GM19468 (cell line): Measurements from ENCODE around the gene PDE6A.
"Not testable (repeated sequence)": the region's sequence is repeated elsewhere in the genome, so short reads cannot be mapped to it uniquely, and the experiment has no call there.

Experiments
- ATAC-seq: cut with Tn5 transposase; IDR thresholded peaks from one replicate; pipeline ENCODE4 v1.9.1; 2021; ENCODE audit warnings: mild to moderate bottlenecking, moderate library complexity, moderate number of reproducible peaks; ENCODE audit not compliant: unreplicated experiment; ENCODE audit errors: extremely low read depth

The PDE6A gene

GRCh38 chr5:149902177-149902576, 42.4 kb downstream of the PDE6A start:
- no peak for ATAC-seq

DNA sequence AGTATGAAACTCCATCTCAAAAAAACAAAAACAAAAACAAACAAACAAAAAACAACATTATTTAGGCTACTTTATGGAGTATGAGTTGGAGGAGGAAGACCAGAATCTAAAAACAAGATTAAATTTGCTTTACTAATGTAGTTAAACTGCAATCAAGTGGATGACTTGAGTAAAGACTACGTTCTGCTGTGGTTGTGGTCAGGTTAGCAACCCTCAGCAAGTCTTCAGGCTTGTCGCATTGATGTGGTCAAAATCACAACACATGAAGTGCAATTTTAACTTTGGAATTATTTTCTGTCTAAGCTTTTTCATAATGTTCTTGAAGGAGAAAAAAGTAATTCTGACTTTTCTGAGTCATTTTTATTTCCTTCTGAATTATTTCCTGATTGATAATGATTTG, 43.1 kb downstream of the PDE6A start:
- ATAC-seq: no peak

GRCh38 chr5:149900390-149900789, 44.2 kb downstream of the PDE6A start:
- no peak for ATAC-seq

- no peak for ATAC-seq
These were observed 45.8 kb downstream of the PDE6A start for GRCh38 chr5:149898811-149899210.

DNA sequence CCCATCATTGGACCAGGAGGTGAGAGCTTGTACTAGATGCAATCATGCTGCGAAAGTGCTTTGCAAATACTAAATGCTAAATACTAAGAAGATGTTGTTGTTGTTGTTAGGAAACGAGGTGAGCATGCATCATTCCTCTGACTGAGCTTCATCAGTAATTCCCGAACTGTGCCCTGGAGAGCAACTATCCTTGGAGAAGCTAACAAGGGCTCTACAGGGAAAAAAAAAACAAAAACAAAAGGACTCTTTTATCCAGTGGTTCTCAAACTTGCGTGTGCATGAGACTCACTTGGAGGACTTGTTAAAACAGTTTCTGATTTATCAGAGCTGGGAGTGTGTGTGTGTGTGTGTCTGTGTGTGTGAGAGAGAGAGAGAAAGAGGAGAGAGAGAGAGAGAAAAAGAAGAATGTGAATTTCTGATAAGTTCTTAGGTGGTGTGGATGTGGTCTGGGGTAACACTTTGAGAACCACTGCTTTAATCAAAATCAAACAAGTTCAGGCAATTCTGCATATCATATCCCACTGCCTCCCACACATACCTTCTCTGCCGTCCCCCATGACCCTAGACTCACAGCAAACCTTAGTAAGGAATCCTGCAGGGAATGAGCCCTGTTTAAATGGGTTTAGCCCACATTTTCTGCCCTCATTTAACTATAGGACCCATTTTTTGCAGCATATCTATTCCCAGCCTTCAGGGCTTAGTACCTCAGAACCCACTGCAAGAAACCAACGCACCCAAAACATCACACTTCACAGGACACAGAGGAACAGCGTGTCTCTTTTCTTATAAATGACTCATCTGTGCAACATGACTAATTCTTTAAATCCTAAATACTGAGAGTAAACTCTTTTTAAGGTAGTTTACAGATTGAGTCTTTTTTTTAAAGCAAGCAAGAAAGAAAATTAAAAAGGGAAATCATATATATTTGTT, 48.9 kb downstream of the PDE6A start:
- no peak for ATAC-seq

DNA sequence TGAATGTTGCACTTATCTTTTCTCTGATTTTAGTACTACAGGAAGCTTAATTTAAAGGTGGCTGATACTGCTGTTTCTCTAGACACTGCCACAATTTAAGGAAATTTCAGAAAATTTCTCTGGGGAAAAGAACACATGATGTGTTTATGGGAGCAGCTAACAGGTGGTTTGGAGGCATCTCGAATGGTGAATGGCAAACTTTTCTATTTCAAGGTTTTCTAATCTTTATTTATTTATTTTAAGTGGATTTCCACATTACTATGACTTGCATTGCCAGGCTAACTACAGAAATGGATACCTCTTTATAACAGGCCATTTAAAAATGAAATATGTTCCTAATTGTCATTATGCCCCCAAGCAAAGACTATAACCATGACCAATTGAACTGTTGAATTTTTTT, 50.4 kb downstream of the PDE6A start:
- ATAC-seq: no peak

DNA sequence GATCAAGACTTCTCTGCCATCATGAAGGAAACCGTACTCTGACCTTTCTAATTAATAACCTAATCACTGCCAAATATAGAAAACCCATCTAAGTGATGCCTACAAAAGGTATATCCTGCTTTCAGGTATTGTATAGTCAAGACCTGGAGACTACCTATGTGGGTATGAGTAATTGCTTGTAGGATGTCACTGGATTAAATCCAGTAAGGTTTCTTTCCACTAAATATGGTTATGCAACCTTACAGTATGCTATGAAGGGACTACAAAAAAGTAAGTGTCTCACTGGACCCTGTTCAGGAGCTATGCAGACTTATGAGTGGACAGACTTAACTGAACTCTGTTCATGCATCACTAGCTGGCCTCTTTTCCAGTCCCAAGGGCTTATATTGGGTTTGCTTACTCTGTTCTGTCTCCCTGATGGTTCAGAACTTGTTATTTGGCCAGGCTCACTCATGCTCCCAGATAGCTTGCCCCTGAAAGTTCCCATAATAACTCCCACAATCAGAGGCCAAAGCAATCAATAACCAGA, 51.1 kb downstream of the PDE6A start:
- ATAC-seq: no peak

- no peak for ATAC-seq
These were observed 52.0 kb downstream of the PDE6A start for GRCh38 chr5:149892594-149892993.

GRCh38 chr5:149888280-149888679, 56.3 kb downstream of the PDE6A start:
- ATAC-seq: no peak

- no peak for ATAC-seq
These were observed 56.9 kb downstream of the PDE6A start for GRCh38 chr5:149887622-149888183.

DNA sequence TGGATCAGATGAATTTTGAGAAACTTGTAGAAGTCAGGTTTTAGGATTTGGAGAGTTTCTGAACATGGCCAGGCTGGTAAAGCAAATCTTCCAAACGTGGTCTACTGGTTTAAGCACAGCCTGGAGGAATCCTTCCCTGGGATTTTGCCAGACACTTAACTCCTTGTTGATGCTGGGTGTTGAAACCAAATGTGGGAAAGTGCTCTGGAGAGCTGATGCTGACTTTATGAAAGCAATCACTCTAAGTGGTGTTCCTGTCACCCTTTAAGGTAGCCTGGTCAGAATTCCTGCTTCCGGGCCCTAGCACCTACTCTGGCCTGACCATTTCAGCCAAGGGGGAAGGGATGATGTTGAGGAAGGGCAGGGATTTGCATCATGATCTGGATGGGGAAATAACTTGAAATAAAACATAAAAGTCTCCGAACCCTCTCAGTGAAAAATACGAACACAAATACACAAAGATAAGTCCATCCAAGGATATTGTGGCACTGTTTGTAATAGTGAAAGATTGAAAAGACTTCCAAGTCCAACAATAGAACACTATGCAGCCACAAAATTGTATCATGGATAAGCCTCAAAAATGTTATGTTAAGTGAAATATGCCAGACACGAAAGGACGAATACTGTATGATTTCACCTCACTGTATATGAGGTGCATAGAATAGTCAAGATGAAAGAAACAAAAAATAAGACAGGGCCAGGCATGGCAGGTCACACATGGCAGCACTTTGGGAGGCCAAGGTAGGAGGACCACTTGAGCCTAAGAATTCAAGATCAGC, 57.7 kb downstream of the PDE6A start:
- ATAC-seq: no peak

DNA sequence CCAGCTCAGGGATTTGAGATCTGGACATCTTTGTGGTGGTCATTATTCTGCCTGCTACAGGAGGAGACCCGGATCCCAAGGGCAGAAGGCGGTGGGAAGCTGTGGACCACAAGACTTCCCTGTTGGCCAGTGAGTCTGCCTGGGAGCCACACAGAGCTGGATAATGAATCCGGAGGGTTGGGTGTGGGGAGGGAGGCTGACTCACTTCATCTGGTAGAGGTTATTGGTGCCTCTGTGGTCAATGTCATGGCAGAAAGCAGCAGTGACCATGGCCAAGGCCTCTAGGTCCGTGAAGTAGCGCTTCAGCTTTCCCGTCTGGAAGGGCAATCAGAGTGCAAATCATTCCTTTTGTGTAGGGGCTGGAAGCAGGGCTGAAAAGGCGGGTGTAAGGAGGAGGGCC, 58.5 kb downstream of the PDE6A start:
- no peak for ATAC-seq

DNA sequence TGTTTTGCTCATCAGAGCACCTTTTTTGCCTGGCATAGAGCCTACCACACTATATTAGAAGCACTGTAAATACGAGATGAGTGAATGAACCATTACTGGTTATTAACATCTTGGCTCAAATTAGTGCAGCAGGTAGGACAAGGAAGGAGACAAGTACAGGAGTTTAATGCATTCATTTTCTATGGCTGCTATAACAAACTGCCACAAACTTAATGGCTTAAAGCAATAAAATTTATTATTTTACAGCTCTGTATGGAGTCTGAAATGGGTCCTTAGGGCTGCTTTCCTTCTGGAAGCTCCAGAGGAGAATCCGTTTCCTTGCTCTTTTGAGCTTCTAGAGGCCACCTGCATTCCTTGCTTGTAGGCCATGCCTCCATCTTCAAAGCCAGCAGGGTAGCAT, 59.1 kb downstream of the PDE6A start:
- ATAC-seq: no peak

DNA sequence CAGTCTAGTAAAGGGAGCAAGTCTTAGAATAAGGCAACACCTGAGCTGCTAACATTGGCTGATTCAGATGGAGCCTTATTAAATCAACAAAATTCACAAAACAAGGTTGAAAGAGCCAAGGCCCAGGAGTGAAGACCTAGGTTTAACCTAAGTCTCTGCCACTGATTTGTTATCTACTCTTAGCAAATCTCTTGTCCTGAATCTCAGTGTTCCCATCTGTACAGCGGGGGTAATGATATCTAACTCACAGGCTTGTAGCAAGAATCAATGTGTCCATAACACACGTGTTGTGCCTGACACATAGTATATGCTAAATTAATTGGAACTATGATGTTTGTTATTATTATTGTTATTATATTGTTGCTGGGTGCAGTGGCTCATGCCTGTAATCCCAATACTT, 61.0 kb downstream of the PDE6A start:
- no peak for ATAC-seq

DNA sequence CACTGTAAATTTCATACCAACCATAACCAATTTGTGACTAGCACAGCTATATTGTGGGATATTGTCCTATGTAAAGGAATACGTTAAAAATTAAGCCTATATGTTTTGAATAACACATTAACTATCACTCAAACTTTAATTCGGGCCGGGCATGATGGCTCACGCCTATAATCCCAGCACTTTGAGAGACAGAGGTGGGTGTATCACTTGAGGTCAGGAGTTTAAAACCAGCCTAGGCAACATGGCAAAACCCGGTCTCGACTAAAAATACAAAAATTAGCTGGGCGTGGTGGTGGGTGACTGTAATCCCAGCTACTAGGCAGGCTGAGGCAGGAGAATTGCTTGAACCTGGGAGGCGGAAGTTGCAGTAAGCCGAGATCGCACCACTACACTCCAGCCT, 62.0 kb downstream of the PDE6A start:
- not testable (repeated sequence) for ATAC-seq

DNA sequence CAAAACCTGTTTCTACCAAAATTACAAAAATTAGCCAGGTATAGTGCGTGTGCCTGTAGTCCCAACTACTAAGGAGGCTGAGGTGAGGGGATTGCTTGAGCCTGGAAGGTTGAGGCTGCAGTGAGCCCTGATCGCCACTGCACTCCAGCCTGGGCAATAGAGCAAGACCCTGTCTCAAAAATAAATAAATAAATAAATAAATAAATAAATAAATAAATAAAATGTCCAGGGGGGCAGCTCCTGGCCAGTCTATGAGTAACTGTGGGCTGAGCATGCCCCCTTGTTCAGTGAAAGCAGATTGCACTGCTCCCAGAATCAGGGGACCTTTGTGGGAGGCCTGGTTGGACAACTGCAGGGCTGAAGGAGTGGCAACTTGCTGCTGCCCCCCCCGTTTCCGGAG, 62.7 kb downstream of the PDE6A start:
- no peak for ATAC-seq

DNA sequence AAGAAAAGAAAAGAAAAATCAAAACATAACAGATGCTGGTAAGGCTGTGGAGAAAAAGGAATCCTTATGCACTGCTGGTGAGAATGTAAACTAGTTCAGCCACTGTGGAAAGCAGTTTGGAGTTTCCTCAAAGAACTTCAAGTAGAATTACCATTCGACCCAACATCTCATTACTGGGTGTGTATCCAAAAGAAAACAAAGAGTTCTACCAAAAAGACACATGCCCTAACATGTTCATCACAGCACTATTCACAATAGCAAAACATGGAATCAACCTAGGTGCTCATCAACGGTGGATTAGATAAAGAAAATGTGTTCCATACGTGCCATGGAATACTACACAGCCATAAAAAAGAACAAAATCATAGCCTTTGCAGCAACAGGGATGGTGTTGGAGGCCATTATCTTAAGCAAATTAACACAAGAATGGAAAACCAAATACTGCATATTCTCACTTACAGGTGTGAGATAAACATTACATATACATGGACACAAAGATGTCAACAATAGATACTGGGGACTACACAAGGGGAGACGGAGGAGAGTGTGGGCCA, 63.4 kb downstream of the PDE6A start:
- no peak for ATAC-seq

DNA sequence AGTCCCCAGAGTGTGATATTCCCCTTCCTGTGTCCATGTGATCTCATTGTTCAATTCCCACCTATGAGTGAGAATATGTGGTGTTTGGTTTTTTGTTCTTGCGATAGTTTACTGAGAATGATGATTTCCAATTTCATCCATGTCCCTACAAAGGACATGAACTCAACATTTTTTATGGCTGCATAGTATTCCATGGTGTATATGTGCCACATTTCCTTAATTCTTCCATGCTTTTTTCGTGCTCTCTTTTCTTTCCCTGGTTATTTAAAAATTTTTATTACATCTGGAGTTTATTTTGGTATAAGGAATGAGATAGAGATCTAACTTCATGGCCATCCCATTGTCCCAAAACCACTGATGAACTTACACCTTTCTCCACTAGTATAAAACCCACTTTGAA, 65.0 kb downstream of the PDE6A start:
- ATAC-seq: not testable (repeated sequence)

DNA sequence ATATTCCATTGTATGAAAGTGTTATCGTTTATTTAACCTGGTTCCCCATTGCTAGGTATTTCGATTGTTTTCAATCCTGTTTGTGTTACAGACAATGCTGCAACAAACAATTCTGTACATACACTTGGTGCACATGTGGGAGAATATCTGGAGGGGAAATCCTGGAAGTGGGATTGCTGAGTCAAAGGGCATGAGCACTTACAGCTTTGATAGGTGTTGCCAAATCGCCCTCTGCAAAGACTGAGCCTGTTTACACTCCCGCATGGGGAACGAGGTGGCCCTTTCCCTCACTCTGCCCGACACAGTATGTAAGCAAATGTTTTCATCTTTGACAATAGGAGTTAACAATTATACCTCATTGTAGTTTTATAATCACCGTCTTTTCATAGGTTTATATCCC, 66.2 kb downstream of the PDE6A start:
- ATAC-seq: no peak

DNA sequence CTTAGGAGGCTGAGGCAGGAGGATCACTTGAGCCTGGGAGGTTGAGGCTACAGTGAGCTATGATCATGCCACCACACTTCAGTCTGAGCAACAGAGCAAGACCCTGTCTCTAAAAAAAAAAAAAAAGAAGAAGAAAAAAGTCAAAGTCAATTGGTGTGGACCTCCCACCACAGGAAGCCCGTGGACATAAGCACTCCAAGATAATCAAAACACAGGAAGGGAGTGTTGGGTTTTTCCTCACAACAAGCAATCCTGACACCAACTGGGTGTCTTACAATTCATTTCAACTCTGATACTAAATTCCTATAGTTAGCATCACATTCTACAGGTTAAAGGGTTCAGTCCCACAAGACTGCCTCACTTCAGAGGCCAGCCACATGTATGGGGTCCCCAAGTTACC, 70.7 kb downstream of the PDE6A start:
- no peak for ATAC-seq
